ENCODE data around the gene SEPTIN14.
"Not testable (repeated sequence)": the region's sequence is repeated elsewhere in the genome, so short reads cannot be mapped to it uniquely, and the experiment has no call there.

Gene SEPTIN14

DNA sequence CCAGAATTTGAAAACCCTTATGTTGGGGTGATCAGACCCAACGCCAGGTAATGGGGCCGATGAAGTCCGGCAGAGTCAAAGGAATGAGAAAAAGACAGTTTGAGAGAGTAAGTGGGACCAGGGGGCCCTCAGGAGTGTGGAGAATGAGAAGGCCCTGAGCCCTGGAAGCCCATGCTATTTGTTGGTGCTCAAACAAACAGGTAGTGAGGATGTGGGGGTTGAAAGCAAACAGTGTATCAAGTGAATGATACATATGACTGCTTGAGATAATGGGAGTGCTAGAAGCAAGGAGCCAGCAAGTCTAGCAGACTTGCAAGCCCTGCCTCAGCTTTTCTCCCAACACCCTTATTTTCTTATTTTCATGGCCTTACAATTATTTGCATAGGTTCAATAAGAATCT, 11.2 kb upstream of the SEPTIN14 start:
- Histone ChIP-seq H3K27ac (ENCODE audit: low read depth, low read length) (no peak overlapping the region), H3K9me3 (ENCODE audit: insufficient read depth, low read depth, low read length) (no peaks in the 10 kb centered on the region), H3K27me3 (ENCODE audit: insufficient read depth, low read length) (no peaks in the 10 kb centered on the region), H3K4me1 (ENCODE audit: insufficient read depth, low read length) (no peaks in the 10 kb centered on the region), H3K4me3 (ENCODE audit: low read length) (no peak overlapping the region), H3K9ac (ENCODE audit: low read depth, low read length) (no peak overlapping the region), H3K36me3 (ENCODE audit: insufficient read depth, low read length) (no peaks in the 10 kb centered on the region)
- WGBS = 87% methylated on average over 3 of the region's 3 CpGs

DNA sequence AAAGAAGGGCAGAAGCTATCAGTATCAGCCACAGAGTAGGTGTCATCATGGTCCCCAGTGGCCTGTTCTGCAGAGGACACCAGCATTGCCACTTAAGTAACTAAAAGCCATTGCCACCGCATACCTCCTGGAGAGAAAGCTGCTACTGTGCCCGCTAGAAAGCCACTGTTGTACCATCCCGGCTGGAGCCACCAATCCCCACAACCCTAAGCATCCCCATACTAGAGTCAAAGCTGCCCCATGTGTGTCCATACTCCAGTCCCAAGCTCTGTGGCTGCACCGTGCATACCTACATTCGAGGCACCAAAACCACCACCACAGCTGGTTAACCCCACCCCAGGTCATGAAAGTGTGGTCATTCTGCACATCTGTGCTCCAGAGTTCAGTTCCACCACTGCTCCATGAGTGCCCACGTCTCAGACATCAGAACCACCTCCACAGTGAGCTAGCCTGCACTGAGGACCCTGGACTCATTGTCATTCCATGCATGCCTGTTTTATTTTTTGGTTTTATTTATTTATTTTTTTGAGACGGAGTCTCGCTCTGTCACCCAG, 9.5 kb upstream of the SEPTIN14 start:
- H3K36me3 ChIP-seq (ENCODE audit: insufficient read depth, low read length) = no peaks in the 10 kb centered on the region
- no peaks in the 10 kb centered on the region for H3K27me3 ChIP-seq (ENCODE audit: insufficient read depth, low read length)
- no peaks in the 10 kb centered on the region; the same call in 1 of the 2 replicates for H3K9me3 ChIP-seq (ENCODE audit: insufficient read depth, low read depth, low read length)
- no peak overlapping the region for H3K27ac ChIP-seq (ENCODE audit: low read depth, low read length)
- H3K4me3 ChIP-seq (ENCODE audit: low read length) = no peak overlapping the region
- WGBS = 86% methylated on average over 8 of the region's 8 CpGs
- no peak overlapping the region for H3K9ac ChIP-seq (ENCODE audit: low read depth, low read length)
- H3K4me1 ChIP-seq (ENCODE audit: insufficient read depth, low read length) = no peaks in the 10 kb centered on the region

GRCh38 chr7:55868989-55869388, 6.4 kb upstream of the SEPTIN14 start:
- H3K27me3 ChIP-seq (ENCODE audit: insufficient read depth, low read length); H3K4me3 ChIP-seq (ENCODE audit: low read length); H3K9ac ChIP-seq (ENCODE audit: low read depth, low read length); H3K4me1 ChIP-seq (ENCODE audit: insufficient read depth, low read length); H3K27ac ChIP-seq (ENCODE audit: low read depth, low read length); H3K9me3 ChIP-seq (ENCODE audit: insufficient read depth, low read depth, low read length); H3K36me3 ChIP-seq (ENCODE audit: insufficient read depth, low read length): not testable (repeated sequence)
- 75% methylated on average over 6 of the region's 7 CpGs for WGBS

DNA sequence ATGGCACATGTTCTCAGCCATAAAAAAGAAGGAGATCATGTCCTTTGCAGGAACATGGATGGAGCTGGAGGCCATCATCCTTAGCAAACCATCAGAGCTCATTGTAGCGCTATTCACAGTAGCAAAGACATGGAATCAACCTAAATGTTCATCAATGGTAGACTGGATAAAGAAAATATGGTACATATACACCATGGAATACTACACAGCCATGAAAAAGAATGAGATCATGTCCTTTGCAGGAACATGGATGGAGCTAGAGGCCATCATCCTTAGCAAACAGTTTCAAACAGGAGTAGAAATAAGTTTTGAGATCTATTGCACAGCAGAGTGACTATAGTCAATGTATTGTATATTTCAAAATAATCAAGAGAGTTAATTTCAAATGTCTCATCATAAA, 17.4 kb downstream of the SEPTIN14 start:
- not testable (repeated sequence) for H3K9ac ChIP-seq (ENCODE audit: low read depth, low read length); H3K36me3 ChIP-seq (ENCODE audit: insufficient read depth, low read length); H3K27ac ChIP-seq (ENCODE audit: low read depth, low read length); H3K4me1 ChIP-seq (ENCODE audit: insufficient read depth, low read length); H3K27me3 ChIP-seq (ENCODE audit: insufficient read depth, low read length); H3K4me3 ChIP-seq (ENCODE audit: low read length)
- WGBS = no CpG with 5 or more reads among the region's 1 CpG
- H3K9me3 ChIP-seq (ENCODE audit: insufficient read depth, low read depth, low read length) = peaks cover 21% of the 10 kb centered on the region

DNA sequence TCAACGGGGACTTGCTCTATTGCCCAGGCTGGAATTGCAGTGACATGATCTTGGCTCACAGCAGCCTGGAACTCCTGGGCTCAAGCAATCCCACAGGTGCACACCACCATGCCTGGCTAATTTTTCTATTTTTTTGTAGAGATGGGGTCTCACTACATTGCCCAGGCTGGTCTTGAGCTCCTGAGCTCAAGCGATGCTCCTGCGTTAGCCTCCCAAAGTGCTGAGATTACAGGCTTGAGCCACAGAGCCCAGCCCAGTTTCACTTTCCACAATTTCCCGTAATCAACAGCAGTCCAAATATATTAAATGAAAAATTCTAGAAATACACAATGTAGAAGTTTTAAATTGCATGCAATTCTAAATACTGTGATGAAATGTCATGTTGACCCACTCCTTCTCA, 24.0 kb downstream of the SEPTIN14 start:
- H3K9ac ChIP-seq (ENCODE audit: low read depth, low read length) = no peak overlapping the region
- H3K27me3 ChIP-seq (ENCODE audit: insufficient read depth, low read length) = no peaks in the 10 kb centered on the region
- peaks cover 7% of the 10 kb centered on the region for H3K9me3 ChIP-seq (ENCODE audit: insufficient read depth, low read depth, low read length)
- H3K4me1 ChIP-seq (ENCODE audit: insufficient read depth, low read length) = no peaks in the 10 kb centered on the region
- H3K27ac ChIP-seq (ENCODE audit: low read depth, low read length) = no peak overlapping the region
- no peaks in the 10 kb centered on the region for H3K36me3 ChIP-seq (ENCODE audit: insufficient read depth, low read length)
- no peak overlapping the region for H3K4me3 ChIP-seq (ENCODE audit: low read length)
- 86% methylated on average over 3 of the region's 4 CpGs for WGBS

DNA sequence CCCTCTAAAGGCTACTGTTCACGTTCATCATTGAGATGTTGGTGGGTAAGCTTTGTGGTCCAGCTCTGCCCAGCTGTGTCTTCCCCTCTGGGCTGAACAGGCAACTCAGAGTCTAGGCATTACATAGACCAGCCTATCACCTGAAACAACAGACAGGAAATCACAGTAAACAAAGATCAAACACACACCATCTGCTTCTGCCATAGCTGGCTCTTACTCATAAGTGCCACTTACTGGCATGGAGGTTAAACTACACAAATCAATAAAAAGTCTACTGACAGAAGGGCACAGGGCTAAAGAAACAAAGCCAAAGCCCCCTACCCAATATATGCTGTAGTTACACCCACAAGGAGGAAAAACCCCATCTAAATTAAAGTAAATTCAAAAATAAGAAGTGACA, 35.0 kb downstream of the SEPTIN14 start:
- Histone ChIP-seq H3K9me3 (ENCODE audit: insufficient read depth, low read depth, low read length) (peaks cover 70% of the 10 kb centered on the region), H3K27ac (ENCODE audit: low read depth, low read length) (no peak overlapping the region), H3K4me1 (ENCODE audit: insufficient read depth, low read length) (no peaks in the 10 kb centered on the region), H3K36me3 (ENCODE audit: insufficient read depth, low read length) (no peaks in the 10 kb centered on the region), H3K27me3 (ENCODE audit: insufficient read depth, low read length) (no peaks in the 10 kb centered on the region), H3K9ac (ENCODE audit: low read depth, low read length) (no peak overlapping the region), H3K4me3 (ENCODE audit: low read length) (no peak overlapping the region)
- 43% methylated on average over 1 of the region's 1 CpG for WGBS

DNA sequence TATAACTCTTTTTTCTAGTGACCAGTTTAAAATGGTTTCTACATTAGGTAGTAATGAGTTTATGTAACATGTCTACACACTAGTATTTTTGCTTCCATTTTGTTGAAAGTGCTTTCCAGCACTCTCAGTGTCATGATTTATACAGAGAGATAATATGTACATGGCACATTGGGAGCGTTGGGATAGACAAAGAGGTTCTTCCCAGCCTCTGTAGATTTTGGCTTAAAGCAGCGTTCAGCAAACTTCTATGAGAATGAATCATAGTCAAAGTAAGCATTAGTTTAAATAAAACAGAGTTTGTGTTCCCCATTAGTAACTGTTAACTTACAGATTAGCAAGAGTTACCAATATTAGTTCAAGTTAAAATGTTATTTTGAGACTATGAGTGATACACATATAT, 43.9 kb downstream of the SEPTIN14 start:
- no peaks in the 10 kb centered on the region for H3K36me3 ChIP-seq (ENCODE audit: insufficient read depth, low read length)
- no peak overlapping the region for H3K27ac ChIP-seq (ENCODE audit: low read depth, low read length)
- no peaks in the 10 kb centered on the region for H3K4me1 ChIP-seq (ENCODE audit: insufficient read depth, low read length)
- peaks cover 52% of the 10 kb centered on the region for H3K9me3 ChIP-seq (ENCODE audit: insufficient read depth, low read depth, low read length)
- H3K27me3 ChIP-seq (ENCODE audit: insufficient read depth, low read length) = no peaks in the 10 kb centered on the region
- no peak overlapping the region for H3K9ac ChIP-seq (ENCODE audit: low read depth, low read length)
- no peak overlapping the region for H3K4me3 ChIP-seq (ENCODE audit: low read length)
- WGBS = 62% methylated on average over 2 of the region's 2 CpGs

DNA sequence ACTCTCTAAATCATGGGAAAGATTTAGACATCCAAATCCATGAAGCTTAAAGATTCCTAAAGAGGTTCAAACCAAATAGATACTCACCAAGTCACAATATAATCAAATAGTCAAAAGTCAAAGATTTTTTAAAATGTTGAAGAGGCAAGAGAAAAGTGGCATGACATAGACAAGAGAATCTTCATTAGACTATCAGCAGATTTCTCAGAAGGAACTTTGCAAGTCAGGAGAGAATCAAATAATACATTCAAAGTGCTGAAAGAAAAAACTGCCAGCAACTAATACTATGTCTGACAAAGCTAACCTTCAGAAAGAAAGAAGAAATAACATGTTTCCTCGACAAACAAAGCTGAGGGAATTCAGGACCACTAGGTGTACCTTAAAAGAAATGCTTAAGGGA, 65.3 kb downstream of the SEPTIN14 start:
- peaks cover 46% of the 10 kb centered on the region for H3K9me3 ChIP-seq (ENCODE audit: insufficient read depth, low read depth, low read length)
- H3K27ac ChIP-seq (ENCODE audit: low read depth, low read length); H3K9ac ChIP-seq (ENCODE audit: low read depth, low read length); H3K36me3 ChIP-seq (ENCODE audit: insufficient read depth, low read length); H3K27me3 ChIP-seq (ENCODE audit: insufficient read depth, low read length); H3K4me3 ChIP-seq (ENCODE audit: low read length); H3K4me1 ChIP-seq (ENCODE audit: insufficient read depth, low read length): not testable (repeated sequence)
- 79% methylated on average over 1 of the region's 1 CpG for WGBS

DNA sequence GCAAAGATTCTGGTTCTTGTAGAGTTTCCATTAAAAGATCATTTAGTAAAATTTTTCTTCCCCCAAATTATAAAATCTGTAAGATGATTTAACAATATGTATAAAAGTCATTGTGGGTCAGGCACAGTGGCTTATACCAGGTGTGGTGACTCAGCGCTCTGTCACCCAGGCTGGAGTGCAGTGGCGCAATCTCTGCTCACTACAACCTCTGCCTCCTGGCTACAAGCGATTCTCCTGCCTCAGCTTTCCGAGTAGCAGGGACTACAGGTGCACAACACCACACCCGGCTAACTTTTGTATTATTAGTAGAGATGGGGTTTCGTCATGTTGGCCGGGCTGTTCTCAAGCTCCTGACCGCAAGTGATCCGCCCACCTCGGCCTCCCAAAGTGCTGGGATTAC, 68.0 kb downstream of the SEPTIN14 start:
- Histone ChIP-seq H3K27me3 (ENCODE audit: insufficient read depth, low read length) (no peaks in the 10 kb centered on the region), H3K9ac (ENCODE audit: low read depth, low read length) (no peak overlapping the region), H3K4me3 (ENCODE audit: low read length) (no peak overlapping the region), H3K27ac (ENCODE audit: low read depth, low read length) (no peak overlapping the region), H3K9me3 (ENCODE audit: insufficient read depth, low read depth, low read length) (peaks cover 37% of the 10 kb centered on the region), H3K36me3 (ENCODE audit: insufficient read depth, low read length) (no peaks in the 10 kb centered on the region), H3K4me1 (ENCODE audit: insufficient read depth, low read length) (no peaks in the 10 kb centered on the region)
- 87% methylated on average over 10 of the region's 10 CpGs for WGBS

DNA sequence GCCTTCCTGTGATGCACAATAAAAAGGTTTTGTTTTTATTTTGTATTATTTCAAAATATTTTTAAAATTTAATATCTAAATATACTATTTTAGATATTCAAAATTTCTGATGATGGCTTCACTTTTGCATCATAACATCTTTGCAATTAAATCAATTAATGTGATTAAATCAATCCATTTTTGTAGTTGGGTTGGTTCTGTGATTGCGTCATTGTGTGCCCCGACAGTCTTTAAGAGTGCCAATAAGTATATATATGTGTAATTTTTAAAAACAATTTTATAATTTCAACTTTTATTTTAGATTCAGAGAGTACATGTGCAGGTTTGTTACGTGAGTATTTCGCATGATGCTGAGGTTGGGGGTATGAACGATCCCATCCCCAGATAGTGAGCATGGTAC, 70.5 kb downstream of the SEPTIN14 start:
- Histone ChIP-seq H3K4me1 (ENCODE audit: insufficient read depth, low read length) (no peaks in the 10 kb centered on the region), H3K27me3 (ENCODE audit: insufficient read depth, low read length) (no peaks in the 10 kb centered on the region), H3K36me3 (ENCODE audit: insufficient read depth, low read length) (no peaks in the 10 kb centered on the region), H3K4me3 (ENCODE audit: low read length) (no peak overlapping the region), H3K9me3 (ENCODE audit: insufficient read depth, low read depth, low read length) (peaks cover 25% of the 10 kb centered on the region; the same call in 1 of the 2 replicates), H3K9ac (ENCODE audit: low read depth, low read length) (no peak overlapping the region), H3K27ac (ENCODE audit: low read depth, low read length) (no peak overlapping the region)
- WGBS = 85% methylated on average over 2 of the region's 5 CpGs

- Histone ChIP-seq H3K27ac (ENCODE audit: low read depth, low read length) (no peak overlapping the region), H3K27me3 (ENCODE audit: insufficient read depth, low read length) (no peaks in the 10 kb centered on the region), H3K36me3 (ENCODE audit: insufficient read depth, low read length) (no peaks in the 10 kb centered on the region), H3K4me1 (ENCODE audit: insufficient read depth, low read length) (no peaks in the 10 kb centered on the region), H3K9ac (ENCODE audit: low read depth, low read length) (no peak overlapping the region), H3K4me3 (ENCODE audit: low read length) (no peak overlapping the region), H3K9me3 (ENCODE audit: insufficient read depth, low read depth, low read length) (peaks cover 19% of the 10 kb centered on the region)
- 99% methylated on average over 4 of the region's 6 CpGs for WGBS
Observed at GRCh38 chr7:55787796-55788195, 74.8 kb downstream of the SEPTIN14 start.

- no peaks in the 10 kb centered on the region for H3K36me3 ChIP-seq (ENCODE audit: insufficient read depth, low read length)
- 89% methylated on average over 7 of the region's 7 CpGs for WGBS
- no peaks in the 10 kb centered on the region for H3K27me3 ChIP-seq (ENCODE audit: insufficient read depth, low read length)
- no peaks in the 10 kb centered on the region for H3K4me1 ChIP-seq (ENCODE audit: insufficient read depth, low read length)
- H3K9ac ChIP-seq (ENCODE audit: low read depth, low read length) = no peak overlapping the region
- H3K27ac ChIP-seq (ENCODE audit: low read depth, low read length) = no peak overlapping the region
- H3K9me3 ChIP-seq (ENCODE audit: insufficient read depth, low read depth, low read length) = peaks cover 19% of the 10 kb centered on the region
- H3K4me3 ChIP-seq (ENCODE audit: low read length) = no peak overlapping the region
Observed at GRCh38 chr7:55786901-55787300, 75.7 kb downstream of the SEPTIN14 start.

Data from HUES64 (cell line).